HEK293T (cell line): ENCODE data around the gene ZFHX2.

Experiments
- BHLHE40 ChIP-seq: fragments of 450-650 bp; IDR thresholded peaks from 2 replicates; pipeline ENCODE4 v1.6.1; 2016; ENCODE audit warnings: mild to moderate bottlenecking, moderate library complexity, borderline replicate concordance
- CTBP1 ChIP-seq: fragments of 450-650 bp; IDR thresholded peaks from 2 replicates; pipeline ENCODE4 v1.6.1; 2016; ENCODE audit warnings: borderline replicate concordance
- FOXA1 ChIP-seq: fragments of 450-650 bp; IDR thresholded peaks from 2 replicates; pipeline ENCODE4 v1.6.1; 2016; ENCODE audit warnings: mild to moderate bottlenecking
- FOXK2 ChIP-seq: fragments of 450-650 bp; IDR thresholded peaks from 2 replicates; pipeline ENCODE4 v1.6.1; 2016; ENCODE audit warnings: mild to moderate bottlenecking
- FOXM1 ChIP-seq: fragments of 450-650 bp; IDR thresholded peaks from 2 replicates; pipeline ENCODE4 v1.6.1; 2017; ENCODE audit warnings: mild to moderate bottlenecking, borderline replicate concordance
- LEF1 ChIP-seq: fragments of 450-650 bp; IDR thresholded peaks from 2 replicates; pipeline ENCODE4 v1.6.1; 2017; ENCODE audit warnings: mild to moderate bottlenecking, borderline replicate concordance
- NFRKB ChIP-seq: fragments of 450-650 bp; IDR thresholded peaks from 2 replicates; pipeline ENCODE4 v1.6.1; 2016; ENCODE audit warnings: mild to moderate bottlenecking, moderate library complexity
- SP1 ChIP-seq: fragments of 450-650 bp; IDR thresholded peaks from 2 replicates; pipeline ENCODE4 v1.6.1; 2017
- SUZ12 ChIP-seq: fragments of 450-650 bp; IDR thresholded peaks from 2 replicates; pipeline ENCODE4 v1.6.1; 2016; ENCODE audit warnings: mild to moderate bottlenecking
- ZNF384 ChIP-seq: fragments of 450-650 bp; IDR thresholded peaks from 2 replicates; pipeline ENCODE4 v1.6.1; 2016

DNA sequence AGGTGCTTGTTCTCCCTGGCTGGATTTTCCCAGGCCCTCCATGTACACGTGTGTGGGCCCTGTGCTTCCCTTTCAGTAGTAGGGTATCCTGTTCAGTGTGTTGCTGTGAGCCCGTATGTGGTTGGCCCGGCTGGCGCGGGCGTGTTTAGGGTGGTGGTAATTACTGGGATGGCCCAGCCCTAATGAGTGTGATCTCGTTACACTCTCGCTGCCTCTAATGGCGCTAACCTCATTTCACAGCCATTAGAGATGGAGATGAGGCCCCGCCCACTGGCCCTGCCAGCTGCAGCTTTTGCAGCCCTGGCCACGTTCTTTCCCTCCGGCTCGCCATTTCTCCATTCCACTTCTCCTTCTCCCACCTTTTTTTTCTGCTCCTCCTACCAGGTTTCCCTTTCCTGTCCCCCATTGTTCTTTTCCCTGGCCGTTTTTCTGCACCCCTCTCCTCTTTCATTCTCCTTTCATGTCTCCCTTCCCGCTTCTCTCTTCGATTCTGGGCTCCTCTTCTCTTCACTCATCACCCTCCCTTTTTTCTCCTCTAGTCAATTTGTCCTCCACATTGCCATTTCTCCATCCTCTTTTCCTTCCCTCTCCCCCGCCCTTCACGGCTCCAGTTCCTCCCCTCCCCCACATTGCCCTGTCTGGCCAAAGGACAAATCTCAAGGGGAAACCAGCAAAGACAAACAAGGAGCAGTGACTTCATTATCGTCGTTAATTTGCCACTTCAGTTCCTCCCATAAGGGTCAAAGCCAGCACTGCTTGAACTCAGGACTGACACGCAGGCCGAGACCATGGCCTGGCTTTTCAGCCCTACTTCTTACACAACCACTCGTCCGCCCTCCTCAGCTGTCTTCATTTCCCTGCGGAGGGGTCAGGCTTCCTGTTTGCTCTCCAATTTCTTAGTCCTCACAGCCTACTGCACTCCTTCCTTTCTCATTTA, 6.8 kb downstream of the ZFHX2 start:
- no peak for TF ChIP-seq FOXA1
- TF ChIP-seq LEF1, result no peak
- TF ChIP-seq FOXM1, result no peak
- TF ChIP-seq SP1, result no peak
- no peak for TF ChIP-seq SUZ12
- TF ChIP-seq NFRKB, result no peak
- no peak for TF ChIP-seq BHLHE40
- TF ChIP-seq FOXK2, result no peak
- no peak for TF ChIP-seq ZNF384
- no peak for TF ChIP-seq CTBP1
